Effector memory CD4-positive, alpha-beta T cell (primary cell): ENCODE measurements around the gene TBC1D24.
"Not testable (repeated sequence)": the region's sequence is repeated elsewhere in the genome, so short reads cannot be mapped to it uniquely, and the experiment has no call there.

Source experiments
- DNase-seq, 3 donors: peaks; one replicate each; pipeline ENCODE4 v3.0.0-alpha.2; 2020
- H3K27ac ChIP-seq: 2 replicates; pipeline ENCODE4 v1.7.0; 2013; ENCODE audit warnings: mild to moderate bottlenecking, low read length, moderate library complexity; ENCODE audit not compliant: insufficient read depth, poor library complexity, severe bottlenecking
- H3K27me3 ChIP-seq: replicated peaks from 2 replicates; pipeline ENCODE4 v1.7.0; 2013; ENCODE audit warnings: mild to moderate bottlenecking, low read length; ENCODE audit not compliant: insufficient read depth, control insufficient read depth, poor library complexity, severe bottlenecking
- H3K36me3 ChIP-seq: 2 replicates; pipeline ENCODE4 v1.7.0; 2013; ENCODE audit warnings: mild to moderate bottlenecking, low read length, moderate library complexity; ENCODE audit not compliant: control insufficient read depth, insufficient read depth
- H3K4me1 ChIP-seq: 2 replicates; pipeline ENCODE4 v1.7.0; 2013; ENCODE audit warnings: low read length, mild to moderate bottlenecking; ENCODE audit not compliant: control insufficient read depth, insufficient read depth, poor library complexity, severe bottlenecking
- H3K4me3 ChIP-seq: 2 replicates; pipeline ENCODE4 v1.7.0; 2013; ENCODE audit warnings: low read length, low read depth, mild to moderate bottlenecking; ENCODE audit not compliant: insufficient read depth, poor library complexity, severe bottlenecking
- H3K9me3 ChIP-seq: 2 replicates; pipeline ENCODE4 v1.7.0; 2013; ENCODE audit warnings: mild to moderate bottlenecking, low read length, moderate library complexity; ENCODE audit not compliant: control insufficient read depth

Gene TBC1D24

GRCh38 chr16:2550283-2550878 lies 75.5 kb downstream of the TBC1D24 start:
- H3K36me3 ChIP-seq, H3K4me1 ChIP-seq, H3K27me3 ChIP-seq, H3K4me3 ChIP-seq, H3K9me3 ChIP-seq, H3K27ac ChIP-seq, DNase-seq: not testable (repeated sequence)

- H3K36me3 ChIP-seq, H3K4me3 ChIP-seq, H3K27me3 ChIP-seq, H3K27ac ChIP-seq, DNase-seq, H3K9me3 ChIP-seq, H3K4me1 ChIP-seq: not testable (repeated sequence)
Observed at GRCh38 chr16:2551420-2551889, 76.5 kb downstream of the TBC1D24 start.

GRCh38 chr16:2554709-2555425 lies 79.9 kb downstream of the TBC1D24 start:
- H3K4me1 ChIP-seq, H3K27me3 ChIP-seq, H3K36me3 ChIP-seq, H3K4me3 ChIP-seq, H3K9me3 ChIP-seq, H3K27ac ChIP-seq, DNase-seq: not testable (repeated sequence)
